Esophagus muscularis mucosa (tissue), 4 donors: ENCODE data around the gene SNX13. TPM values are rescaled to one million over a fixed set of nuclear protein-coding genes. Genes with fewer than 3 reads are reported as not detected.

Source experiments
- DNase-seq: peaks from one replicate; pipeline ENCODE4 v3.0.0-alpha.2; 2017; ENCODE audit errors: extremely low spot score
- H3K27ac ChIP-seq, 4 donors: fragments of 200-600 bp; sonication (generic); replicated peaks in 1 of 4; 1 replicate in 3 of 4; 2 replicates in 1 of 4; pipeline ENCODE4 v1.5.1; 2016 to 2019; ENCODE audit warnings: mild to moderate bottlenecking in 1 of 4
- H3K27me3 ChIP-seq, 4 donors: fragments of 200-600 bp; sonication (generic); one replicate each; pipeline versions ENCODE4 v1.5.1 to v1.6.0; 2016 to 2019
- H3K36me3 ChIP-seq, 4 donors: fragments of 200-600 bp; sonication (generic); one replicate each; pipeline ENCODE4 v1.5.1; 2016 to 2019
- H3K4me1 ChIP-seq, 4 donors: fragments of 200-600 bp; sonication (generic); one replicate each; pipeline ENCODE4 v1.5.1; 2016 to 2019
- H3K4me3 ChIP-seq, 4 donors: fragments of 200-600 bp; sonication (generic); 1 replicate in 2 of 4; 2 replicates in 2 of 4; pipeline ENCODE4 v1.5.1; 2016 to 2019; ENCODE audit warnings: mild to moderate bottlenecking in 4 of 4, moderate library complexity in 1 of 4
- H3K9me3 ChIP-seq, 4 donors: fragments of 200-600 bp; sonication (generic); 1 replicate in 3 of 4; 2 replicates in 1 of 4; pipeline ENCODE4 v1.5.1; 2016 to 2019
- EP300 ChIP-seq: sonication (generic); formaldehyde crosslinking; IDR thresholded peaks from one replicate; pipeline ENCODE4 v1.6.1; 2017; ENCODE audit warnings: antibody characterized with exemption
- POLR2A ChIP-seq: fragments of 450-650 bp; IDR thresholded peaks from one replicate; pipeline ENCODE4 v1.6.1; 2017; ENCODE audit warnings: antibody characterized with exemption, moderate library complexity, mild to moderate bottlenecking, low read depth
- POLR2AphosphoS5 ChIP-seq, 2 donors: sonication (generic); formaldehyde crosslinking; IDR thresholded peaks; one replicate each; pipeline ENCODE4 v1.6.1; 2017; ENCODE audit warnings: antibody characterized with exemption in 2 of 2
- WGBS: methylation state at CpG from one replicate; pipeline ENCODE4 v1.1.5; 2018; 5-methylcytosine and 5-hydroxymethylcytosine counted together
- intact Hi-C: fragments of 100-400 bp; cut with DNase I; formaldehyde crosslinking; loops from one replicate; pipeline ENCODE4 v1.15.1; 2023
- total RNA-seq, 4 donors: library from RNA; depleted of rRNA; stranded (reverse); fragments of >200 nt; gene quantifications; one replicate each; pipeline versions ENCODE4 v1.1.0 to v1.2.1, GENCODE V29; 2016
- TF ChIP-seq, protein P1 (sequence below), 3 experiments: fragments of 200-600 bp in 2 of 3; fragments of 450-650 bp in 1 of 3; sonication (generic) in 2 of 3; IDR thresholded peaks; one replicate each; pipeline ENCODE4 v1.5.1; 2017 to 2019; ENCODE audit warnings: antibody characterized with exemption in 3 of 3, mild to moderate bottlenecking in 2 of 3, moderate library complexity in 1 of 3

The SNX13 gene
- total RNA-seq, 4 donors from 2014 or later: 37.9 to 51.8 (median 43.9) TPM

DNA sequence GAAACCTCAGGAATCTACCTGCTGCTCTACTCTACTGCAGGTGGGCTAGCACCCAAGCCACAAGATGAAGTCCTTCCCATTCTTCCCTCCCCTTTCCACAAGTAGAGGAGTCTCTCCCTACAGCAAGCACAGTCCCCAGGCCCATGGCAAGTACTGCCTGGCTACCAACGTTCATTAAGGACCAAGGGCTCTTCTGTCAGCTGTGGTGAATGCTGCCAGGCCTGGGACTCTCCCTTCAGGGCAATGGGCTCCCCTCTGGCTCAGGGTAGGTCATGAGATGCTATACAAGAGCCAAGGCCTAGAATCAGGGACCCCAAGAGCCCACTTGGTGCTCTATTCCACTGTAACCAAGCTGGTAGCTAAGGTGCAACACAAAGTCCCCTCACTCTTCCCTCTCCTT, 39.8 kb downstream of the SNX13 start:
- no peak for DNase-seq
- H3K4me3 ChIP-seq: no peak overlapping the region
- WGBS: 100% methylated on average over 1 of the region's 1 CpG
- no peaks in the 10 kb centered on the region for H3K9me3 ChIP-seq
- H3K36me3 ChIP-seq: peaks cover 0 to 4% (median 0%) of the 10 kb centered on the region in 4 donors
- H3K27me3 ChIP-seq: no peaks in the 10 kb centered on the region
- intact Hi-C loops: no loop called here
- TF ChIP-seq POLR2A (no peak), POLR2AphosphoS5 (IDR thresholded peaks at IDR 0.05) (no peak), EP300 (no peak)
- TF ChIP-seq, protein P1, sequence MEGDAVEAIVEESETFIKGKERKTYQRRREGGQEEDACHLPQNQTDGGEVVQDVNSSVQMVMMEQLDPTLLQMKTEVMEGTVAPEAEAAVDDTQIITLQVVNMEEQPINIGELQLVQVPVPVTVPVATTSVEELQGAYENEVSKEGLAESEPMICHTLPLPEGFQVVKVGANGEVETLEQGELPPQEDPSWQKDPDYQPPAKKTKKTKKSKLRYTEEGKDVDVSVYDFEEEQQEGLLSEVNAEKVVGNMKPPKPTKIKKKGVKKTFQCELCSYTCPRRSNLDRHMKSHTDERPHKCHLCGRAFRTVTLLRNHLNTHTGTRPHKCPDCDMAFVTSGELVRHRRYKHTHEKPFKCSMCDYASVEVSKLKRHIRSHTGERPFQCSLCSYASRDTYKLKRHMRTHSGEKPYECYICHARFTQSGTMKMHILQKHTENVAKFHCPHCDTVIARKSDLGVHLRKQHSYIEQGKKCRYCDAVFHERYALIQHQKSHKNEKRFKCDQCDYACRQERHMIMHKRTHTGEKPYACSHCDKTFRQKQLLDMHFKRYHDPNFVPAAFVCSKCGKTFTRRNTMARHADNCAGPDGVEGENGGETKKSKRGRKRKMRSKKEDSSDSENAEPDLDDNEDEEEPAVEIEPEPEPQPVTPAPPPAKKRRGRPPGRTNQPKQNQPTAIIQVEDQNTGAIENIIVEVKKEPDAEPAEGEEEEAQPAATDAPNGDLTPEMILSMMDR (IDR thresholded peaks at IDR 0.05): no peak
- peaks cover 0 to 19% (median 3%) of the 10 kb centered on the region in 4 donors for H3K4me1 ChIP-seq
- H3K27ac ChIP-seq: no peak overlapping the region

DNA sequence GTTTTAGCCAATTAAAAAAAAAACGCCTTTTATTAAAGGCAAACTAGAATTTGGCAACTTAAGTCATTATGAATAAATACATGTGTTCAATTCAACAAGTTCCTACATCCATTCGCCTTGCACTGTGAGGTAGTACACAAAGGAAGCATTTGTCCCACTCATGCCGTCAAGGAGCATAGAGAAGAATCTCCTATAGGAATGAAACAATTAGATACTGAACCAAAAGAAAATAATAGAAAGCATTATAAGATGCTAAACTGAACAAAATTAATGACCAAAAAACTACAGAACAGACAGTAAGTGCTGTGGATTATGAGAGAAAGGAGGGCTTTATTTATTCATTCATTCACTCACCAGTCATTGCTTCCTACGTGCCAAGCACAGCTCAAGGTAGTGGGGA, 42.2 kb downstream of the SNX13 start:
- no peak overlapping the region for H3K4me3 ChIP-seq

DNA sequence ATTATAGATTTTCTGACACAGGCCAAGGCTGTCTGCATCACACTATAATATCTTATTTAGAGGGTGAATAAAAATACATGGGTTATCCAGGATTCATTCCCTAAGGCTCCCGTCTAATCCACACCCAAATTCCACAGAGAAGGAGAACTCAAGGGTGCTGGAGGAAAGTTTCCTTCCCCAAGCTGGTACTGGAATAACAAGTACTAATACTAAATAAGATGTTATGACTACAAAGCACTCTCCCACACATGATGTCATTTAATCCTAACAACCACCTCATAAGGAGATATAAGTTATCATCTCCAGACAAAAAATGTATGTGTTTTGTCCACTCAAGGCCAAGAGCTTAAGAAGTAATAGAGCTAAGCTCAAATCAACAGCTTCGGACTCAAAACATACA, 53.0 kb downstream of the SNX13 start:
- 94% methylated on average over 2 of the region's 2 CpGs for WGBS
- Histone ChIP-seq H3K9me3 (no peaks in the 10 kb centered on the region), H3K4me1 (no peaks in the 10 kb centered on the region), H3K27me3 (no peaks in the 10 kb centered on the region), H3K27ac (no peak overlapping the region), H3K36me3 (peaks cover 0 to 64% (median 22%) of the 10 kb centered on the region in 4 donors), H3K4me3 (no peak overlapping the region)
- intact Hi-C loops: no loop called here
- TF ChIP-seq POLR2AphosphoS5 (IDR thresholded peaks at IDR 0.05) (no peak), POLR2A (no peak), EP300 (no peak)
- TF ChIP-seq, protein P1 (IDR thresholded peaks at IDR 0.05): no peak
- DNase-seq: no peak

More for the DNA sequence above, 42.2 kb downstream of the SNX13 start:
- Histone ChIP-seq H3K36me3 (peaks cover 0 to 4% (median 0%) of the 10 kb centered on the region in 4 donors), H3K27ac (no peak overlapping the region), H3K9me3 (no peaks in the 10 kb centered on the region), H3K4me1 (peaks cover 0 to 19% (median 1%) of the 10 kb centered on the region in 4 donors), H3K27me3 (no peaks in the 10 kb centered on the region)
- no peak for DNase-seq
- 94% methylated on average over 4 of the region's 4 CpGs for WGBS
- TF ChIP-seq, protein P1 (IDR thresholded peaks at IDR 0.05): no peak
- TF ChIP-seq POLR2AphosphoS5 (IDR thresholded peaks at IDR 0.05) (no peak), POLR2A (no peak), EP300 (no peak)
- intact Hi-C loops: no loop called here

DNA sequence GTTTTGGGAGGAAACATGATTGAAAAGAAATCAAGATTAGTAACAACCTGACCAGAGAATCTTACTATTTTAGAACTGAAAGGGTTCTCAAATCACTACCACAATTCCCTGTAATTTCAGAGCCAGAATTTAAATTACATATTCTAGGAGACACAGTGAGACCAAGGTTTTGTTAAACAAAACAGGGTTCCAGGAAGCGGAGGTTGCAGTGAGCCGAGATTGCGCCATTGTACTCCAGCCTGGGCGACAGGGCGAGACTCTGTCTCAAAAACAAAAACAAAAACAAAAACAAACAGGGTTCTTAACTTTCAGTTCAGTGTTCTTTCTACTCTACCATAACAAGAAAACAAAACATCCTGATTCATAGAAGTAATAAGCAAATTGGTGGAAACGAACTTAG, 57.6 kb downstream of the SNX13 start:
- H3K4me1 ChIP-seq: no peaks in the 10 kb centered on the region
- no peak overlapping the region for H3K27ac ChIP-seq
- intact Hi-C loops: no loop called here
- WGBS: 94% methylated on average over 6 of the region's 6 CpGs
- H3K27me3 ChIP-seq: no peaks in the 10 kb centered on the region
- no peaks in the 10 kb centered on the region for H3K9me3 ChIP-seq
- H3K4me3 ChIP-seq: no peak overlapping the region
- TF ChIP-seq, protein P1 (IDR thresholded peaks at IDR 0.05): no peak
- TF ChIP-seq POLR2AphosphoS5 (IDR thresholded peaks at IDR 0.05) (no peak), EP300 (no peak), POLR2A (no peak)
- DNase-seq: no peak
- H3K36me3 ChIP-seq: peaks cover 0 to 55% (median 13%) of the 10 kb centered on the region in 4 donors

DNA sequence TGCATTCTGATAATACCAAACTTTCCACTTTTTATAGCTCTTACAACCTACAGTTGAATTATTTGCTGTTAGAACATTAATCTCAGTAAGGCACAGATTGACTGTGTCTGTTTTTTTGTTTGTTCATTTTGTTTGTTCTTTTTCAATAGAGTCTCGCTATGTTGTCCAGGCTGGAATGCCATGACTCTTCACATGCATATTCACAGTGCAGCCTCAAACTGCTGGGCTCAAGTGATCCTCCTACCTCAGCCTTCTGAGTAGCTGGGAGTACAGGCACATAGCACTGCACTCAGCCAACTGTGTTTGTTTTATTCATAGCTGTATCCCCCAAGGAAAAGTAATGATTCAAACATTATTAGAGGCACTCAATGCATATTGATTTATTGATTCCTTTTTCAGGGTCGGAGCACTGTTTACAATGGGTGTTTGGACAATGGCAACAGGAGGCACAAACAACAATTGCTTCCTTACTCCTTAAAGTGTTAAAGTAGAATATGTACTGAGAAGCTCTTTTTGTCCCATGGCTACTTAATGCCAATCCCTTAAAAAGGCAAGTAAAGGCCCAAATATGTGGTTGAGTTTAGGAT, 61.1 kb downstream of the SNX13 start:
- Histone ChIP-seq H3K27ac (no peak overlapping the region), H3K27me3 (no peaks in the 10 kb centered on the region), H3K4me3 (no peak overlapping the region), H3K9me3 (no peaks in the 10 kb centered on the region), H3K36me3 (peaks cover 0 to 41% (median 14%) of the 10 kb centered on the region in 4 donors), H3K4me1 (no peaks in the 10 kb centered on the region)
- WGBS: 96% methylated on average over 2 of the region's 2 CpGs
- DNase-seq: no peak
- TF ChIP-seq POLR2A: no peak
- TF ChIP-seq, protein P1 (IDR thresholded peaks at IDR 0.05): no peak
- TF ChIP-seq POLR2AphosphoS5 (IDR thresholded peaks at IDR 0.05): no peak
- TF ChIP-seq EP300: no peak
- intact Hi-C loops: no loop called here
